ENCODE data around the gene CHST3. TPM values are rescaled to one million over a fixed set of nuclear protein-coding genes. Genes with fewer than 3 reads are reported as not detected.

Gene CHST3
- polyA plus RNA-seq, 2 donors, result 2.6 to 3.2 TPM

DNA sequence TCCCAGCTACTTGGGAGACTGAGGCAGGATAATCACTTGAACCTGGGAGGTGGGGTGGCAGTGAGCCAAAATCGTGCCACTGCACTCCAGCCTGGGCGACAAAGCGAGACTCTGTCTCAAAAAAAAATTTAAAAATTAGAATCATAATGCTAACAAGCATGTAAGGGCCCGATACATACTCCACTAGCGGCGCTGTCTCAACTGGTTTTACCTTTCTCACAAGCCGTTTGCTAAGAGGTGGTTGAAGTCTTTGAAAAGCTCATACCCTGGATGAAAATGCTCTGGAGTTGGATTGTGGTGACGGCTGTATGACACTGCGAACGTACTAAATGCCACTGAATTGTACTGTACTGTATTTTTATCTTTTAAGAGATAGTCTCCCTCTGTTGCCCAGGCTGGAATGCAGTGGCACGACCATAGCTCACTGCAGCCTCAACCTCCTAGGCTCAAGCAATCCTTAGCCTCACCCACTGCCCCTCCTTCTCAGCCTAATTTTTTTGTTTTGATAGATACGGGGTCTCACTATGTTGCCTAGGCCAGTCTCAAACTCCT lies 94.2 kb downstream of the CHST3 start:
- no peaks in the 10 kb centered on the region for H3K27me3 ChIP-seq (ENCODE audit: control insufficient read depth in 1 of 2, insufficient read depth in 2 of 2, low read length in 2 of 2)
- WGBS, 2 donors, result 86 to 90% methylated on average over 12 of the region's 12 CpGs
- H3K9me3 ChIP-seq (ENCODE audit: control insufficient read depth in 2 of 2, insufficient read depth in 1 of 2, low read depth in 1 of 2, low read length in 1 of 2), result no peaks in the 10 kb centered on the region
- peaks cover 0 to 7% of the 10 kb centered on the region in 2 donors for H3K4me1 ChIP-seq (ENCODE audit: control insufficient read depth in 2 of 2, insufficient read depth in 2 of 2, low read length in 1 of 2)
- H3K4me3 ChIP-seq (ENCODE audit: low read depth in 1 of 2, low read length in 2 of 2), result no peak overlapping the region
- H3K36me3 ChIP-seq (ENCODE audit: control insufficient read depth in 2 of 2, insufficient read depth in 2 of 2, low read length in 1 of 2), result no peaks in the 10 kb centered on the region
- no peak overlapping the region for H3K27ac ChIP-seq (ENCODE audit: low read depth in 2 of 2, low read length in 1 of 2)

DNA sequence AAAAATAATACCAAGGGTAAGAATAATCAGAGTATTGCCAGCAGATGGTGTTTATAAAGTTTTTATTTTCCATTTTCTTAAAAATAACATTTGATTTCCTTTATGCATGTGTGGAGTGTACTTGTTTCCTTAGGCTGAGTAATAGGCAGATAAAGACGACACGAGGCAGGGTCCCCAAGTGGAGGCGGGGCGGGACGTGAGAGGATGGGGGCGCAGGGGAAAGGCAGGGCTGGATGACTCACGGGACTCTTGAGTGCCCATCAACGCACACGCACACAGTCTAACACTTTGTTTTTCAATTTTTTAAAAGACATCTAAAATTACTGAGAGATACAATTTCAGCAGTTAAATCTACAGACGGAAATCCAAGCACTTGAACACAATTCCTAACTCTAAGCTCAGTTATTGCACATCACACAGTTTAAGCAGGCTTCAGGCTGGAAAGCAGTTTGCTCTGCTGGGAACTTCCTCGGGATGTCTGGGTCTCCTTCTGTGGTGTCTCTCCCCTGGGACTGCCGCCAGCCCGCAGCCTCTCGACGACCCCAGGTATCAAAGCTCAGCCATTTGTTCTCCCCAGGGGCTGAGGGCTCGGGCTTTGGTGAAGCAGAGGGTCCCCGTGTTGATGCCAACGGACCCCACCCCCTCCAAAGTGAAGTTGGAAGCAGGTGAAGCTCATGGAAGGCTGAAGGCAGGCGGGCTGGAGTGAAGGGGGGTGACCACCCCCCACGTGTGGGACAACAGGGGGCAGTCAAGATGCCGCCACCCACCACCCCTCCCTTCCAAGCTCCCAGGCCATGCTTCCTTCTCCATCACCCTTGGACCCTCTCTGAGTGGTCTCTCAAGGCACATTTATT lies 95.0 kb downstream of the CHST3 start:
- Histone ChIP-seq H3K4me3 (ENCODE audit: low read depth in 1 of 2, low read length in 2 of 2) (no peak overlapping the region), H3K36me3 (ENCODE audit: control insufficient read depth in 2 of 2, insufficient read depth in 2 of 2, low read length in 1 of 2) (no peaks in the 10 kb centered on the region), H3K27me3 (ENCODE audit: control insufficient read depth in 1 of 2, insufficient read depth in 2 of 2, low read length in 2 of 2) (no peaks in the 10 kb centered on the region), H3K4me1 (ENCODE audit: control insufficient read depth in 2 of 2, insufficient read depth in 2 of 2, low read length in 1 of 2) (peaks cover 0 to 7% of the 10 kb centered on the region in 2 donors), H3K9me3 (ENCODE audit: control insufficient read depth in 2 of 2, insufficient read depth in 1 of 2, low read depth in 1 of 2, low read length in 1 of 2) (no peaks in the 10 kb centered on the region), H3K27ac (ENCODE audit: low read depth in 2 of 2, low read length in 1 of 2) (no peak overlapping the region)
- WGBS, 2 donors, result 64 to 65% methylated on average over 21 of the region's 21 CpGs

DNA sequence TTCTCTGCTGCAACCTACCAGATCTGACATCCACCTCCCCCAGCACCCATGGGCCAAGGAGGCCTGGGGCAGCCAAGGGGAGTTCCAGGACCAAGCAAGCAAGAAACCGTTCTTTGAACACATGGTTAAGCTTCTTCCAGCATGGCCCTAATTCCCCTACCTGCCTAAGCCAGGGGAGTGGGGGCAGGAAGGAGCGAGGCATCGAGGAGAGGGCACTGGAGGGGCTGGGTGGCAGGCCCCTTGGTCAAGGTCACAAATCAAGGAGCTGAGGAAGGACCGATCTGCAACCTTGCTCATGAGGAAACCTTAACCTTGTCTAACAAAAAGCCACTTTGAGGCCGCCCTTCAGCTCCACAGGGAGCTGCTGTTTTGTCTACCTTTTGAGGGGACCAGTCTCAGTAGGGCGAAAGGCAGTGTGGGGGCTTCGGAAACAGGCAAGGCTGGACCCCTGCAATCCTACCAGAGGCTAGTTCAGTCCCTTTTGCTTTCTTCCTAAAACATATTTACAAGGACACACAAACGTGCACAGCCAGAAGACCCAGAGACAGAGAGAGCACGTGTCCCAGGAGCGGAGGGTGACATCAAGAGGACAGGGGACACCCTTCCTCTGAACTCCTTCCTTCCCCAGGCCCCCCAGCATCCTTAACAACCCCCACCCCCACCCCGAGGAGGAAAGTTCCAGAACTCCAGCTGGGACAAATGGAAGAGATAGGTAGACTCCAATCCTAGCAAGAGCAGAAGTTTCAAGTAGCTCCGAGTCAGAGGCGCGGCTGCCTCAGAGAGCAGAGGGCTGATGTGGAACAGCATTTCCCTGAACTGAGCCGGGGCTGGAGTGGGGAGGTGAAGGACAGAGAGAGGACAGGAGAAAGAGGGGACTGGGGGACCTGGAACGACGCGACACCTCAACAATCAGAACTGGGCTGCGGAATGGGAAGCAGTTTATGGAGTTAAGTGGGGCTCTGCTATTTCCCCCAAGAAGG lies 95.9 kb downstream of the CHST3 start:
- 81 to 88% methylated on average over 19 of the region's 19 CpGs for WGBS, 2 donors
- H3K27me3 ChIP-seq (ENCODE audit: control insufficient read depth in 1 of 2, insufficient read depth in 2 of 2, low read length in 2 of 2), result no peaks in the 10 kb centered on the region
- H3K27ac ChIP-seq (ENCODE audit: low read depth in 2 of 2, low read length in 1 of 2), result no peak overlapping the region
- no peaks in the 10 kb centered on the region for H3K9me3 ChIP-seq (ENCODE audit: control insufficient read depth in 2 of 2, insufficient read depth in 1 of 2, low read depth in 1 of 2, low read length in 1 of 2)
- H3K4me3 ChIP-seq (ENCODE audit: low read depth in 1 of 2, low read length in 2 of 2), result no peak overlapping the region
- H3K36me3 ChIP-seq (ENCODE audit: control insufficient read depth in 2 of 2, insufficient read depth in 2 of 2, low read length in 1 of 2), result no peaks in the 10 kb centered on the region
- H3K4me1 ChIP-seq (ENCODE audit: control insufficient read depth in 2 of 2, insufficient read depth in 2 of 2, low read length in 1 of 2), result peaks cover 0 to 7% of the 10 kb centered on the region in 2 donors

DNA sequence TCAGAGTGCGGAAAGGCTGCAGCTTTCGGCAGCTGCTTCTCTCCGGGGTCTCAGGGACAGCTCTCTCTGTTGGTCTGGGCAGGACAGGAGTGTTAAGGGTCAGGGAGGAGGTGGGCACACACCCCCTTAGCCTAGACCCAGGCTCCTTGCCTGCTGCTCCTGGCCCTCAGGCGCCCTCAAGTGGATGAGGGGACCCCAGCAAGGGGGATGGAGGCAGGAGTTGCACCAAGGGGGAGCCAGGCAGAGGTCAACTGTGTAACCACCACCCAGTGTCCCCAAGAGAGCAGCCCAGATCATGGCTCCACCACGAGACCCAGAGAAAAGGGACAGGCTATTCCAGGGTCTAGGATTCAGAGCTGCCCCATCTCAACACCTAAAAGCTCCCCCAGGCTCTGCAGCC lies 97.3 kb downstream of the CHST3 start:
- peaks cover 0 to 7% of the 10 kb centered on the region in 2 donors for H3K4me1 ChIP-seq (ENCODE audit: control insufficient read depth in 2 of 2, insufficient read depth in 2 of 2, low read length in 1 of 2)
- H3K36me3 ChIP-seq (ENCODE audit: control insufficient read depth in 2 of 2, insufficient read depth in 2 of 2, low read length in 1 of 2), result peaks cover 0 to 3% of the 10 kb centered on the region in 2 donors
- no peak overlapping the region for H3K27ac ChIP-seq (ENCODE audit: low read depth in 2 of 2, low read length in 1 of 2)
- no peak overlapping the region for H3K4me3 ChIP-seq (ENCODE audit: low read depth in 1 of 2, low read length in 2 of 2)
- no peaks in the 10 kb centered on the region for H3K27me3 ChIP-seq (ENCODE audit: control insufficient read depth in 1 of 2, insufficient read depth in 2 of 2, low read length in 2 of 2)
- 82 to 85% methylated on average over 5 of the region's 5 CpGs for WGBS, 2 donors
- no peaks in the 10 kb centered on the region for H3K9me3 ChIP-seq (ENCODE audit: control insufficient read depth in 2 of 2, insufficient read depth in 1 of 2, low read depth in 1 of 2, low read length in 1 of 2)

DNA sequence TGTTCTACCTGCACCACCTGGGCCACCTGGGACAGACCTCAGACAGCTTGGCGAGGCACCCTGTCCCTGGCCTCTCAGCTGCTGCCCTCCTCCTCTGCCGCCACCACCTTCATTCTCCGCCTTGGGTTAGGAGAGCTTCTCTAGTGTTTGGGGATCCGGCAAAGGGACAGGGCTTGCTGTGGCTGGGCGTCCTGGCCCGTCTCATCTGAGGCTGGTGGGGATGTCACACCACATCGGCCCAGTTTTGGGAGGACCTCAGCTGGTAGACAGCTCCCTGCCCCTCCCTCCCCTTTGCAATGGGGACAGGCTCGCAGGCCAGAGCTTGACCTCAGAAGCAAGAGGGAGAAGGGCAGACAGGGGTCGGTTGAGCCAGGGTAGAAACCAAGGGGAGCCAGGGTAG lies 97.7 kb downstream of the CHST3 start:
- no peak overlapping the region for H3K27ac ChIP-seq (ENCODE audit: low read depth in 2 of 2, low read length in 1 of 2)
- H3K27me3 ChIP-seq (ENCODE audit: control insufficient read depth in 1 of 2, insufficient read depth in 2 of 2, low read length in 2 of 2), result no peaks in the 10 kb centered on the region
- H3K4me1 ChIP-seq (ENCODE audit: control insufficient read depth in 2 of 2, insufficient read depth in 2 of 2, low read length in 1 of 2), result peaks cover 0 to 5% of the 10 kb centered on the region in 2 donors
- H3K4me3 ChIP-seq (ENCODE audit: low read depth in 1 of 2, low read length in 2 of 2), result no peak overlapping the region
- 93 to 94% methylated on average over 9 of the region's 9 CpGs for WGBS, 2 donors
- no peaks in the 10 kb centered on the region for H3K9me3 ChIP-seq (ENCODE audit: control insufficient read depth in 2 of 2, insufficient read depth in 1 of 2, low read depth in 1 of 2, low read length in 1 of 2)
- peaks cover 0 to 3% of the 10 kb centered on the region in 2 donors for H3K36me3 ChIP-seq (ENCODE audit: control insufficient read depth in 2 of 2, insufficient read depth in 2 of 2, low read length in 1 of 2)

DNA sequence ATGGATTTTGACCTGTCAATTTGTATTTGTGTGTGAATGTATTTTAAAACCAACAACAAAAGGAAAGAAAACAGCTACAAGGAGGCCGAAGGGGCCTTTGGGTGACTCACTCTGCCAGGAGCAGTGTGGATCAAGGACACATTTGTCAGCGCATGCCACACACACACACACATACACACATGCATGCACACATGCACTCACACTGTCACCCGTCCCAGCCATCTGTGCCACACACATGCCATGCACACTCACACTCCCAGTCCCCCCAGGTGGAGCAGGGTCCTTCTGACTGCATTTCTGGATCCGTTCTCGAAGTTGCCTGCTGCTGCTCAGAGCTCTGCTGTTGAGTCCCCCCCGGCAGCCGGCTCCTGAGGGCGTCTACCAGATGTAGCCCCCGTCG lies 98.2 kb downstream of the CHST3 start:
- H3K27me3 ChIP-seq (ENCODE audit: control insufficient read depth in 1 of 2, insufficient read depth in 2 of 2, low read length in 2 of 2), result no peaks in the 10 kb centered on the region
- H3K4me3 ChIP-seq (ENCODE audit: low read depth in 1 of 2, low read length in 2 of 2), result no peak overlapping the region
- H3K9me3 ChIP-seq (ENCODE audit: control insufficient read depth in 2 of 2, insufficient read depth in 1 of 2, low read depth in 1 of 2, low read length in 1 of 2), result no peaks in the 10 kb centered on the region
- peaks cover 0 to 1% of the 10 kb centered on the region in 2 donors for H3K4me1 ChIP-seq (ENCODE audit: control insufficient read depth in 2 of 2, insufficient read depth in 2 of 2, low read length in 1 of 2)
- peaks cover 0 to 3% of the 10 kb centered on the region in 2 donors for H3K36me3 ChIP-seq (ENCODE audit: control insufficient read depth in 2 of 2, insufficient read depth in 2 of 2, low read length in 1 of 2)
- H3K27ac ChIP-seq (ENCODE audit: low read depth in 2 of 2, low read length in 1 of 2), result no peak overlapping the region
- 93 to 96% methylated on average over 10 of the region's 10 CpGs for WGBS, 2 donors

Other genes with a start within 250 kb of the CHST3 start
- under 1 TPM; 0.02 to 0.04 TPM for gene C10orf105, start 244.6 kb upstream of the CHST3 start, polyA plus RNA-seq
- gene VSIR, start 190.9 kb upstream of the CHST3 start, polyA plus RNA-seq, result 10 to 100 TPM; 26.6 to 41.9 TPM
- gene PSAP, start 113.1 kb upstream of the CHST3 start, polyA plus RNA-seq, result 100 to 1,000 TPM; 157 to 241 TPM
- 1 to 10 TPM; 1.5 to 1.9 TPM for gene SPOCK2, start 124.2 kb downstream of the CHST3 start, polyA plus RNA-seq

Data from esophagus (tissue), 2 donors.